ENCODE measurements around the gene C17orf50.

C17orf50 gene

GRCh38 chr17:35791681-35792350, 31.1 kb downstream of the C17orf50 start:
- DNase-seq: no peak

- no peak for DNase-seq
Observed at GRCh38 chr17:35793257-35793656, 32.6 kb downstream of the C17orf50 start.

- no peak for DNase-seq
Observed at GRCh38 chr17:35795007-35795870, 34.6 kb downstream of the C17orf50 start, which contains the start of gene MMP28. MMP28 (minus strand) TSS chr17:35795641; CDS start chr17:35795377, 264 bp downstream.

- no peak for DNase-seq
Observed at GRCh38 chr17:35795871-35796265, 35.2 kb downstream of the C17orf50 start.

GRCh38 chr17:35796942-35797341, 36.3 kb downstream of the C17orf50 start:
- no peak for DNase-seq

GRCh38 chr17:35797370-35797769, 36.7 kb downstream of the C17orf50 start:
- DNase-seq: no peak

- DNase-seq: no peak
Observed at GRCh38 chr17:35797918-35798317, 37.2 kb downstream of the C17orf50 start.

- no peak for DNase-seq
Observed at GRCh38 chr17:35799942-35800341, 39.3 kb downstream of the C17orf50 start.

GRCh38 chr17:35801583-35802224, 41.0 kb downstream of the C17orf50 start:
- no peak for DNase-seq

- DNase-seq: peak; percentile 77
Observed at GRCh38 chr17:35804658-35805192, 44.0 kb downstream of the C17orf50 start.

- DNase-seq: no peak
Observed at GRCh38 chr17:35807371-35808144, 46.9 kb downstream of the C17orf50 start.

- no peak for DNase-seq
Observed at GRCh38 chr17:35808240-35808961, 47.7 kb downstream of the C17orf50 start.

GRCh38 chr17:35808962-35809854, 48.5 kb downstream of the C17orf50 start, which contains the start of gene TAF15:
TAF15 (plus strand) TSS chr17:35809484; CDS start chr17:35809570, 86 bp downstream.
- peak; percentile 97 for DNase-seq

- no peak for DNase-seq
Observed at GRCh38 chr17:35809855-35810461, 49.3 kb downstream of the C17orf50 start.

- no peak for DNase-seq
Observed at GRCh38 chr17:35811759-35812158, 51.1 kb downstream of the C17orf50 start.

- DNase-seq: no peak
Observed at GRCh38 chr17:35812456-35812855, 51.8 kb downstream of the C17orf50 start.
